GM21717 (cell line): ENCODE measurements around the gene SH3PXD2B.

Source experiments
- ATAC-seq: cut with Tn5 transposase; IDR thresholded peaks from one replicate; pipeline ENCODE4 v1.9.1; 2021; ENCODE audit warnings: mild to moderate bottlenecking, moderate library complexity; ENCODE audit not compliant: unreplicated experiment

The SH3PXD2B gene

DNA sequence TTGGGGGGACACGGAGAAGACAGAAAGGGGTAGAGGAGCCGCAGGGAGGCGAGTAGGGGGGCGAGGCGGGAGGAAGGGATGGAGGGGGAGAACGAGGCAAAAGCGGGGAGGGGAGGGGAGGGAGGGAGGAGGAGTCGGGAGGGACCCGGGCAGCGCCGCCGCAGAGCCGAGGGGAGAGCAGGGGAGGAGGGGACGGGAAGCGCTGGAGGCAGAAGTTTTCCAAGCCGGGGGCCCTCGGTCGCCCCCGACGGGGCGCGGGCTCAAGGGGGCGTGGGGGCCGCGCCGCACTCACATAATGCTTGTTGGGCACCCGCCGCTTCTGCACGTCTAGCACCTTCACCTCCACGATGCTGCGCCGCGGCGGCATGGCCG is 353 bp downstream of the SH3PXD2B start:
- no peak for ATAC-seq

DNA sequence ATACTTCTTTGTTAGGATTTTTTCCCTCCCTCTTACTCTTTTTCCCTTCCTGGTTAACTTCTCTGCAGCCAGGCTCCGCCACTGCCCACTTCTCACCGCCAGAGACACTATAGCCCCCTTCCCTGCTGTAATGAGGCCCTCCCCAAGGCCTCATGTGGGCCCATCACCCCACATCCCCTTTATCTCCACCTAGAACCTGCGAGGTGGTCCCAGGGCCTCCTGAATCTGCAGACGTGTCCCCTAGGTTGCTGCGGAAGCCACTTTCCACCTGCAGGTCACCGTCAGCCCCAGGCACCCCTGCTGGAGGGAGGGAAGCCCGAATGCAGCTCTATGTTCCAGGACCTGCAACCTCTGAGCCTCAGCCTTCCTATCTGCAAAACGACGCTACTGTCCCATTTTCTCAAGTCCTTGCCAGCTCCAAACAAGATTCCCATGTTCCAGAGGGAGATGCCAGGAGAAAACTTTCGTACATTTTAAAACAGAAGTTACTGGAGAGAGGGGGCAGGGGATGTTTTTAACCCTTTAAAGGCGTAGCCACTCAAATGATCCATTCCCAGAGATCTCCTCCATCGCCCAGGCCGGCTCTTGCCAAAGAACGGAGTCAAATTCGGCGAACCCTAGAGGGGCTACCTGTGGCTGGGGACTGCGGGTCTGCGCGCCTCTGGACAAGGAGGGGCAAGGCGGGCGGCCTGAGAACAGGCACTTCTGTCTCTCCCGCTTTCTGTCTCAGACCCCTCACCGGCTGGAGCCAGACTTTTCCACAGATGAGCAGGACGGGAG is 929 bp downstream of the SH3PXD2B start:
- ATAC-seq, result no peak

DNA sequence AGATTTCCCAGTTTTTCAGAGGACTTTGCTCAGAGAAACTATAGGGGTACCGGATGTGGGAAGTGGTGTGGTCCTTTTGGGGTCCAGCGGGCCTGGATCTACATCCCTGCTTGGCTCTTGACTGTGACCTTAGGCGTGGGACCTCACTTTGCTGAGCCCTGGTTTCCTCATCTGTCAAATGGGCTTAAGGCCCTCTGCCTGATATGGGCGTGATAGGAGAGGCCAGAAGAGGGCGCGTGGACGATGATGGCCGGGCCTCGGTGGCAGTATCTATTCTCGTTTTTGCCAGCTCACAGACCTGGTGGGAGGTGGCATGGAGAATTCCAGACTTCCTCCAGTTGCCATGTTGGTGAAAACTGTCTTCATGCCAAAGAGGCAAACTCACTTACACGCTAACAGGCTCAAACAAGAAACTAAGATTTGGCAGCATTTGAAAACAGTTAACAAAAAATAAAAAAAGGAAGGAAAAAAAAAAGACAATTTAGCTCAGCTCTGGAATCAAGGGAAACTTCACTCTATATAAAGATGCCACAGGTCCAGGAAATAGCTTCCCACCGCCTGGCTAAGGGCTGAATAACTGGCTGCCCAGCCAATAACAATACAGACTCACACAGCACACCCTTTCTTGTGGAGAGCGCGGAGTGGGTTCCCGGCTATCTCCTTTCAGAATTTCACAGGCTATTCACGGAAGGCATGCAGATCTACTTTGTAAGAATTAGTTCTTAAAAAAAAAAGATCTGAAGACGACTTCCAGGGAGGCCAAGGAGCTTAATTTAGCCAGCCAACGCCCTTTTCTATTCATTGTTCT is 1.7 kb downstream of the SH3PXD2B start:
- ATAC-seq, result no peak

DNA sequence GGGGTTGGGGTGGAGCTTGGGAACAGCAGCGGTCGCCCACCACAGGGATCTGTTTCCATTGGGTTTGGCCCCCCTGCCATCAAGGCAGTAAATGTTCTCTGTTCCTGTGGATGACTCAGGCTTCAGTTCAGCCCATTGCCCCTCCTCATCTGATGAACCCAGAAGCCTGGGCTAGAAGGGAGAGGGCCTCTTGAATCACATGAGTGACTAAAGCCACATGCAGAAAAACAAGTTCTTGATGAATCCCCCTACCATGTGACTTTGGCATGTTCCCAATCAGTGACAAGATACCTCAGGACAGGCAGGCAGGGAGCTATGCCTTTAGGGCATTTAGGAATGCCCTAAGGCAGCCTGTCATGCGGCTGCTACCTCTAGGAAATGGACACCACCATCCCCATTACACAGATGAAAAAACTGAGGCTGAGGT is 2.5 kb downstream of the SH3PXD2B start:
- no peak for ATAC-seq

DNA sequence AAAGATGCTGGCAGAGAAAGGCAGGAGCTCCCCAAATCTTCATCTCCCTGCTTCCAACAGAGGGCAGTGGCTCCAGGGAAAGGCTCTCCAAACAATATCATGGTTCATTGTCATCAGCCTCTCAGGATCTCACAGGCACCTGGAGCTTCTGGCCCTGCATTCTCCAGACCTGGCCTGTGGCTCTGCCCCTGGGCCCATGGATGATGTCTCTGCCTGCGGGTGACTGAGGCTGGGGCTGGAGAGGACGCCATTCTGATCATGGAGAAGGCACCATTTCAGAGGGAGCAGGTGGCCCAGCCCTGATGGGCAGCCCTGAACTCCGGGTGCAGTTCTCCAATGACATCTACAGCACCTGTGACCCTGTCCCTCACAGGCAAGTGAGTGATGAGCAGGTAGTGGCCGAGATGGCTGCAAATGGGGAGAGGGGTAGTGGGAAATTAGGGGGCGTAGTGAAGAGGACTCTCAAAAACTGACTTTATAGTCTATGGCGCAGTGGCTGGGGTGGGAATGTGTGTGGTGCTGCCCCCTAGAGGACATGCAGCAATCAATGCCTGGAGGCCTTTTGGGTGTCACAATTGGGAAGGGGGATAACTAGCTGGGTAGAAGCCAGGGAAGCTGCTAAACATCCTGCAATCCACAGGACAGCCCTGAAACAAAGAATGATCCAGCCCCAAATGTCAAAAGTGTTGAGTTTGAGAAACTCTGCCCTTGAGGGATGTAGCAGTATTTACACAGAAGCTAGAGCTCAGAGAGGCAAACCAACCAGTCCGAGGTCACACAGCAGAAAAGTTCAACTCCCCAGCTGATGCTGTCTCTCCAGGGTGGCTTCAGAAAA is 3.2 kb downstream of the SH3PXD2B start:
- ATAC-seq, result no peak

DNA sequence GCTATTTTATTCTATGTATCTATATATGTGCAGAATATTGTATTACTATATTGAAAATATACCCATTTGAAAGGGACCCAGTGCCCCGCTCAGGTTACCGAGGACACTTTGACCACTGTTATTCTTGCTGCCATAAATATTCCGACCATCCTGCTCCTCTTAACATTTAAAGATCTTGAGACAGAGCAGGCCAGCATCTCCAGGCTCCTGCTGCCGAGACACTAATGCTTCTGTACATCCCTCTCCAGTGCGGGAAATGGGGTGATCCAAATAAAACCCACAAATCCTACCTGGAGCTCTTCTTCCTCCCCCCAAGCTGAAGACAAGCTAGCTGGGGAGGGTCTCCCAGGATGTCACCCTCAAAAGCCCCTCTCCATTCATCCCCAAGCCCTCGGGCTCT is 3.9 kb downstream of the SH3PXD2B start:
- ATAC-seq, result no peak

DNA sequence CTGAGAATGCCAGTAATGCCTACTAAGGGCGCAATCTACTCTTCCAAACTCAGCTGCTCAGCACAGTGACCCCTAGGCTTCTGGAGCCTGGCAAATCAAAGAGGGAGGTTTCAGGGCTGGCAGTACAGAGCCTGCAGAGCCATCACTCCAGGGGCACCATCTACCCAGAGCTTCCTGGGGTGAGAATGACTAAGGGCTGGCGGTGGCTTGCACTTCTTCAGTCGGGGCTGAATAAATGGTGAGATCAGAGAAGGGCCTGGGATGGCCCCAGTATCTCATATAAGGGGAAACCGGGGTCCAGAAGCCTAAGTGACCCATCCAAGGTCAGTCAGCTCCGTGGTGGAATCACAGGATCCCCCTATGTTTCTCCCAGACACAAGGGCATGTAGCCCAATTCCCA is 5.3 kb downstream of the SH3PXD2B start:
- ATAC-seq, result no peak

DNA sequence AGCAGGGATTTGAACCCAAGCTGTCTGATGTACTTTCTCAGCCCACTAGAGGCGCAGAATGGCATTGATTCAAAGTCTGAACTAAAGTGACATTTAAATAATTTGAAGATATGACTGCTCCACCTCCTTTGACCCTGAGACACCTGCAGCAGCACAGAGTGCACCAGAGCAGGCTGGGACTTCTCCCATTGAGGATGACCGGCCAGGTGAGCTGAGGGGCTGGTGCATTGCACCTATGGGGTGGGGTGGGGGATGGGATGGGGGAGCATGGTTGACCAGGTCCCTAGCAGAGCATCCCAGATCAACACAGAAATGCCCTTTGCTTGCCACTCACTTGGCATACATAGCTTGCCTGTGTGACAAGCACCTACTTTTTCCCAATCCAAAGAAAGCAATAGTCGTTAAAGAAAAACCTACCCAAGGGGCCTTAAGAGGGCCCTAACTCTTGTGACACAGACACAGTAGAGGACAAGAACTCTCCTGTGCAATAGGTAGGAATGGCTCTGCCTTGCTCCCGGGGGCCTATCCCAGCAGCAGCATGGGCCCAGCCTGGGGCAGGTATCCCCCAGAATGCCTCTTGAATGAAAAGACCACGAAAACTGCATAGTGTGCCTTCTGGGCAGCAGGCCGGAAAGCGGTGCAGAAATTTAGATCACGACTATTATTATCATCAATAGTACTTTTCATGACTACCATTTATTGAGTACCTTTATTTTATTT is 6.5 kb downstream of the SH3PXD2B start:
- ATAC-seq, result no peak

DNA sequence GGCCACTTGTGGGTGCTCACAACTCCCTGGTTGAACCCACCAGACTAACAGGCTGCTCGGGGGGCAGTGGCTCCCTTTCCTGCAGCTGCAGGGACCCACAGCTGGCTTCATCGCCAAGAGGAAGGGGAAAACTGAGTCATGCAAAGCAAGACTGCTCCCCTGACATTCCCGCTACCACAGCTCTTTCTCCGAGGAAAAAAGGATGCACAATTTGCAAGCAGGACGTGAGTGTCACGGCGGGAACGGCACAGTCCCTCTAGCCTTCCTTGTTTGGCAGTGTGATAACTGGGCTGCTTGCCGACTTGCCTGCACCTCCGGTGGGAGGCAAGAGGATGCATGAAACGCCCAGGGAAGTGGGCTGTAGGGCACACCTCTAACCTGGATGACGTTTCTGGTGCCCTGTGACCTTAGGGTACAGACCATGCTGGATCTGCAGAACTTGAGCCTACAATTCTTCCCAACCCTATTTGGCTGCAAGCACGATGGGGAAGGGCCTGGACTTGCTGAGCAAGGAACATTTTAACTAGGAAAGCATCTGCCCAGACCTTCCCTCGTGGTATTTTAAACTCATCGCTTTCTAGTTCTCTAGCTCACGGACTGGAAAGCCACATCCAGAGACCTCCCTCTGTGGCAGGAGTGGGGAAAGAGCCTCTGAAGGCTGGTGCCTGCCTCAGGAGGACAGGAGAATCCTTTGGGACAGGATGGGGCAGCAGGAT is 7.8 kb downstream of the SH3PXD2B start:
- no peak for ATAC-seq

DNA sequence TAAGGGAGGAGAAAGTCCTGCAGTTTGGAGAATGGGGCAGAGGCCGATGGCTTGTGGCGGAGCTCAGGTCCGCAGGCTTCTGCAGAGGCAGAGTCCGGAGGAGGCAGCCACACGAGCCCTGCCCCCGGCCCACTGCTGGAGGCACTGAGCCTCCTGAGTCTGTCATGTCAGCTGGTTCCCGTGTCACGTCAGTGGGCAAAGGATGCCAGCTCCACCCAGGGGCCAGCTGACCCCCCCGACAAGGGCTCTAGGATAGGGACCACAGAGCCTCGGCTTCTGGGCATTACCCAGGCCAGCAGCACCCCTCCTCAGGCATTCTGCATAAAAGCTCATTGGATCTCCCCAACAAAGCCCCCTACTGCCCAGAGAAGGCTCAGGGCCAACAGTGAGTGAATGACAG is 8.5 kb downstream of the SH3PXD2B start:
- ATAC-seq, result no peak

DNA sequence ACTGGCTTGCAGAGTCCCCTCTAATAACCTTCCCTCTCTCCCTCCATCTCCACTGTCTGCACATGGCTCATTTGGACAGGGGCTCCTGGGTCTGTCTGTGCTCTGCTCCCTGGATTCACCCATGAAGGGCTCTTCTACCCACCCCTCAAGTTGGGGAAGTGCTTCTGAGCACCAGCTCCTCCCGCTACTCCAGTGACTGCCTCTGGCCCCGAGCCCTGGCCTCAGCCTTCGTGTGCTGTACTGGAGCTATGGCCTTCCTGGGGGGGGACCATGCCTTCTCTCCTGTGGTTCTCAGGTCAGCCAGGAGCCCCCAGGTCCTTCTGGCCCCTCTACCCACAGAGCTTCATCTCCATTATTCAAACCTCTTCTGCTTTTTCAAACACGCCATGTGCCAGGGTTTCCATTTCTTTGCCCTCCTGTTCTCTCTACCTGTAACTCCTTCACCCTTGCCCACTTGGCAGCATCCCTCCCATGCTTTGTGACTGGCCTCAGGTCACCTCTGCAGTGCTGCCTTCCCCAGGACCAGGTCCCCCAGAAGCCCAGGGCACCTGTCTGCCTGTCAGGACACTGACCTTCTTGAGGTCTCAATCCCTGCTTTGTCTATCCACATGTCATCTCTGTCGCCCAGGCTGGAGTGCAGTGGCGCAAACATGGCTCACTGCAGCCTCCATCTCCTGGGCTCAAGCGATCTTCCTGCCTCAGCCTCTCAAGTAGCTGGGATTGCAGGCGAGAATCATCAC is 9.5 kb downstream of the SH3PXD2B start:
- no peak for ATAC-seq

DNA sequence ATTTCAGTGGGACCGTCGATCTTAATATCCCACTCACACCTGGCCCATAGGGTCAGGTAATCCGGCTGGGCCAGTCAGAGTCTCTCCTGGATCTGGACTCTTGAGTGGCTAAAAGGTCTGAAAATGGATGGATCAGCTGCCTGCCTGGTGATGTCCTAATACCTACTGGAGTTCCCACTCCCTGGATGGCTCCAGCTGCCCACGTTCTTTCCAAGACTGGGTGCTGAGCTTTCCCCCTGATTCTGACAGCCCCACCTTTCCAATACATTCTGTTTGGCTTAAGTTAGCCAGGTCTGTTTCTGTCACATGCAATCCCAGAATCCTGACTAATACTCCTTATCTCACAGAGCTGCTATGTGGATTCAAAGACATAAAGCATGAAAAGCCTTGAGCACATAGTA is 10.2 kb downstream of the SH3PXD2B start:
- ATAC-seq, result no peak

DNA sequence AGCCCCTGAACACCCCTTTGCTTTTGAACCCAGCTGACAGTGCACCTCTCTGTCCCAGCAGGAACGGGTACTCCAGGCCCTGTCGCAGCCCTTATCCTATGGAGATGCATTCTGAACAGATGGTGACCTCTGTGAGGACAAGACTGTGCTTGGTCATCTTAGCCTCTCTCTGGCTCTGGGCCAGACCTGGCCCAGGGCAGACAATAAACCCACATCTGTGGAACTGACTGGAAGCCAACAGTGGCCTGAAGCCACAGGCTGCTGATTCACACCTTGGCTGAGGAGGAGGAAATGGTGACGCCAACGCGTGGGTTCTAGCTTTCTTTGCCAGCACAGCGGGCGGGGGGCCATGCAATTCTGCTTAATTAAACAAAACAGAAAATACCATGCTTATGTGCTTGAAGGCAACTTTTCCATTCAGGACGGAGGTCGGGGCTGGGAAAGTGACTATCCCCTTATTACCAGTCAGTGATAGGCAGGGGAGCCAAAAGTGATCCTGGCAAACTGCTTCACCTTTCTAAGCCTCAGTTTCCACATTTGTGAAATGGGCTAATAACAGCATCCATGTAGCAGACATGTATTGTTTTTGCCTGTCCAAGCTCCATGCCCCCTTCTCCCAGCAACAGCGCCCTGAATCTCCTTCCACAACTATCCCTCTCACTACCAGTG is 10.8 kb downstream of the SH3PXD2B start:
- no peak for ATAC-seq

DNA sequence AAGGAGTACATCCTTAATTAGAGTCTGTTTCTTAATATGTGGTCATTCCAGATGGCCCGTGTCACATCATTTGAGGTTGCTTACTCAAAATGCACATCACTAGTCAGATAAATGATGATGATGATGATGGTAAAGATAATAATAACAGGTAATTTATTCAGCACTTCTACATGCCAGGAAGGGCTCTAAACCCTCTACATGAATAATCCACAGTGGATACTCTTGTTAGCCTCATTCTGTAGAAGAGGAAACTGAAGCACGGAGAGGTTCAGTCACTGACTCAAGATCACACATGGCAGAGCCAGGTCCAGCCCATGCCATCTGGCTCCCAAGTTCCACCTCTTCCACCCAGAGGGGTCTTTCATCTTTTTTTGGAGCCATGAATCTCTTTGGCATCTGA is 11.7 kb downstream of the SH3PXD2B start:
- no peak for ATAC-seq

DNA sequence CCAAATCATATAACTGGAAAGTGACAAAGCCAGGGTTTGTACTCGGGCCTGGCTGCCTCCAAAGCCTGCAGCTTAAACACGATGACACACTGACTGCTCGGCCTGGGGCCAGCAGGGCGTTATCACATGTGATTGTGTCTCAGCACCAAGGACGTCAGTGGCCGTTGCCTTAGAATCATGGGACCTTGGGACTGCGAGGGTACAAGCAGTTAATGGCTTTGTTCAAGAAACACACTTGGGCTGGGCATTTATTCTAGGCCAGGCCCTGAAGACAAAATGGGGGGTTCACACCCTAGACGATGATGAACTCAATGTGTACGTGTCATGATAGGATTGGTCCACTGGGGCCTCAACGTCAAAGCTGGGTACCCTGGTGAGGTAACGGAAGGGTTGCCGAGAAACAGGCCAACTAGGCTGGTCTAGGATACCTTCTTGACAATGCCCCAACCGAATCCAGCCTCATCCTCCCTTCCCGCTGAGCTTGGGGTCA is 13.0 kb downstream of the SH3PXD2B start:
- ATAC-seq, result no peak

DNA sequence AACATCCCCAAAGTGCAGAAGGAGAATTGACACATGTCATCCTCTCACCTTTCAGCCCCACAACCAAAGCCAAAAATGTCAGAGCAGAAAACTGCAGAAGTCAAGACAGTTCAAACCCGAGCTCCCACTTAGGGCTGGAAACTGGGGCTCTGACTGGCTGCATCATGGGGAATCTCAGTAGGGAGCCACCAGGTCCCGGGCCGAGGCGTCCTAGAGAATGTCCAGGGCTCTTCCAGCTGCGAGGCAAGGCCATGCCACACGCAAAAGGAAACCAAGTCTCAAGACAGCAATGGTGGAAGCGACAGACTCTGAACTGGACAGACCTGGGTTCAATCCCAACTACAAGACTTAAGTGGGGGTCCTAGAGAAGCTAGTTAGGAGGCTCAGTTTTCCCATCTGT is 13.8 kb downstream of the SH3PXD2B start:
- no peak for ATAC-seq

DNA sequence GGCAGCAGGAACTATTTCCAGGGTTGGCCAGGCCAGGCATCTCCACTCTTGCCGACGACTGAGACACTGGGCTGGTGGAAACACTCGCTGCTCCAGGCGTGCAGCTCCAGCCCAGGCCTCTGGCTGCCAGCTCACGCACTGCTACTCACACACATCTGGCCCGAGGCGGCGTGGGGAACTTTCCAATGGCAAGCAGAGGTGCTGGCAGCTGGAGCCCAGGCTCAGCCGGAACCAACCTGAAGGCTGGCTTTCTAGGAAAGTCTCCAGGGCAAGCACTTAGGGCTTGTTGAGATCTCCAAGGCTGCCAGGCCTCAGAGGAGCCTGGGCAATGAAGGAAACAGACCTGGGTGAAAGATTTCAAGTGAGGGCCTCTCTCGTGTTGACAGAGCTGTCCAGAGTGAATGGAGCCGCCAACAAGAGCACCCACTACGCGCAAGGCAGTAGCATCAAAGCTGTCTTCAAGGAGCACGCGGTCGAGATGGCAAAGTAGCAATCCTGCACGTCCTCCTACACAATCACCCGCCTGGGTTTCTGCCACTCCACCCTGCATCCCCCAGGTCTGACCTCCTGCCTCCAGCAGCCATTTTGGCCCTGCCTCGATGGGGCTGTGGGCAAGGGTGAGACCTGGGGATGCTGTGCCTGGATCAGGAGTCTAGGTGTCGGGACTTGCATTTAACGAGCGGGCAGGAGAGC is 14.4 kb downstream of the SH3PXD2B start:
- ATAC-seq, result no peak

DNA sequence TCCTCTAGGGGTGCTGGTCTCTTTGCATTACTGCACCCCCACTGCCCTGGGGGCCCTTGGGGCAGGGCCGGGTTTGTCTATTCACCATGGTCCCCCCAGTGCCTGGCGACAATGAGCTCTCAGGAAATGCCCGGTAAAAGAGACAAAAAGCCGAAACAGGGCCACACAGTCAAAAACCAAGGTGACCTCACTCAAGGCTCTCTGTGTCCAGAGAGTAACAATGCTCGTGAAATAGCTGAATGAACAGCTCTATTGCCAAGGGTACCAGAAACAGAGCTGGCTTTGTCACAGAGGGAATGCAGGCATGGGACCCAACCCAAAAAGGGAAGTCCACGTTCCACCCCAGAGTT is 16.0 kb downstream of the SH3PXD2B start:
- no peak for ATAC-seq
